Stimulated activated CD4-positive, alpha-beta T cell treated with anti-CD3 and anti-CD28 coated beads, Interleukin-1b, Interleukin-23, amount 100 ng/mL, for 1 hour (primary cell): ENCODE data around the gene DAZAP2.
"Not testable (repeated sequence)": the region's sequence is repeated elsewhere in the genome, so short reads cannot be mapped to it uniquely, and the experiment has no call there.

ENCODE experiments used
- DNase-seq, 2 donors: peaks; one replicate each; pipeline ENCODE4 v3.0.0-alpha.2; 2020; ENCODE audit warnings: low read depth in 2 of 2

Gene DAZAP2

GRCh38 chr12:51247523-51248206 lies 9.0 kb downstream of the DAZAP2 start:
- DNase-seq: no peak

- DNase-seq: no peak
Measured at GRCh38 chr12:51253276-51253675, 14.7 kb downstream of the DAZAP2 start.

DNA sequence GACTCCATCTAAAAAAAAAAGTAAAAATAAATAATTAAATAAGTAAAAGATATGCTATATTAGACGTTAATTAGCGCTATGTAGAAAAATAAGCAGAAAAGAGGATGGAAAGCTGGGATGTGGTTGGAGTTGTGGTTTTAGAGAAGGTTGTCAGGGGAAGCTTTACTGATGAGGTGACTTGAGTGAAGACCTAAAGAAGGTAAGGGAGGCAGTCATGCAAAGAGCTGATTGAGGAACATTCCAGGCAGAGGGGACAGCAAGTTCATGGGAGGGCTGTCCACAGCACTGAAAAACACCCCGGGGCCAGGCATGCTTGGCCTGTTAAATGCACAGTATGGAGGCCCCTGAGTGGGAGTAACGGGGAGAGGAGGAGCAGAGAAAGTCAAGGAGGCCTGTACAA lies 15.9 kb downstream of the DAZAP2 start:
- no peak for DNase-seq

- DNase-seq: not testable (repeated sequence)
Measured at GRCh38 chr12:51259600-51259999, 21.0 kb downstream of the DAZAP2 start.

DNA sequence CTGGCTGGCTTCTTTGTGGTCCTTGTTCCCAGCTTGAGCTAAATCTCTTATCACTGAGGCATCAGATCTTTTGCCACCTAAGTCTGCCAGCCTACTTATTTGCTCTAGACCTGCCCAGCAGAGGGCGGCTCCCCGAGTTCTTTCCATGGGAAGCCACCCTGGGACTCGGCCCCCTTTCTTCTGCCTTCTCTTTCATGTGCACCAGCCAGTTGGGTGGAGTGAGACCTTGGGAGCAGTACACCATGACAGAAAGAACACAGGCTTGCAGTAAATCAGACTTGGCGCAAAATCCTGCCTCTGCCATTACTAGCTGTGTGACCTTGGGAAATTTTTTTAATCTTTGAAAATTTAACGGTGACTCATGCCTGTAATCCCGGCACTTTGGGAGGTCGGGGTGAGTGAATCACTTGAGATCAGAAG lies 24.1 kb downstream of the DAZAP2 start:
- no peak for DNase-seq

GRCh38 chr12:51263341-51263740 lies 24.7 kb downstream of the DAZAP2 start:
- no peak for DNase-seq

GRCh38 chr12:51264297-51264696 lies 25.7 kb downstream of the DAZAP2 start:
- no peak for DNase-seq

GRCh38 chr12:51265024-51265423 lies 26.4 kb downstream of the DAZAP2 start:
- DNase-seq: no peak

- DNase-seq: peak; percentile 11 to 29
Measured at GRCh38 chr12:51269174-51270066, 30.8 kb downstream of the DAZAP2 start.

DNA sequence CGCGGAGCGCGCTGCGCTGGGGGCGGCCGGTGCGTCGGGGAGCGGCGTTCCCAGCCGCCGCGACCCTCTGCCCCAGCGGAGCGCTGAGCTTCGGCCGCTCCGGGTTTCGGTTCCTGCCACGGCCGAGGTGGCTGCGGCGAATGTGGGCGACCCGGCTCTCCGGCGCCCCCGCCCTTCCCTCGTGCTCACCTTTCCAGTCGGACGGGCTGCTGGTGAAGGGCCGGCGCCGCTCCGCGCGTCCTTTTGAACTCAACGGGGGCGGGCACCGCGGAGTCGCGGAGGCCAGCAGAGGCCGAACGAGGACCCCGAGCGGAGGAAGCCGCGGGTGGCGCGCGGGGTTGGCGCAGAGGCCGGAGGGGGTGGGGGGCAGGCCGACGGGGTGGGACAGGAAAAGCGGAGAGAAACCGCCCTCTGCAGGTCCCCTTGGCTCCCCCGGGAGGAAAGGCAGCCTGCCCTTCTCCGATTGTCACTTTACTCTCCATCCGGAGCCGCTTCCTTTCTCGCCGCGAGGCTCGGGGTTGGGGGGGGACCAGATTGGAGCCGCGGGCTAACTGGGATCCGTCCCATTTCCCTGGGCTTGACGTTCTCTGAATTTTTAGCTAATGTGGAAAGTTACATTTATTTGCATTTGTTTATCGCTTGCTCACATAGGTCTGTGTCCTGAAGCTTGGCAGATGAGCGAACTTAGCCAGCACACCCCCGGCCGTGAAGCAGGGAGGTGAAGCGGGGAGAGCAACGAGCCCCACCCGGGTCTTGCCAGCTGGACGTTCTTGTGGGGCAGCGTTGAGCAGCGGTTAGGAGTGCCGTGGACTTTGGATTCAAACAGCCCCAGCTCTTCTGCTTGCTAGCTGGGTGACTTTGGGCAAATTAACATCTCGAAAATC lies 31.7 kb downstream of the DAZAP2 start, which contains the start of gene SMAGP:
Gene SMAGP, minus strand, starts transcription at position 349 of the 884 bp plus-strand sequence. CDS start 1,137 bp downstream, outside the sequence.
- no peak for DNase-seq

DNA sequence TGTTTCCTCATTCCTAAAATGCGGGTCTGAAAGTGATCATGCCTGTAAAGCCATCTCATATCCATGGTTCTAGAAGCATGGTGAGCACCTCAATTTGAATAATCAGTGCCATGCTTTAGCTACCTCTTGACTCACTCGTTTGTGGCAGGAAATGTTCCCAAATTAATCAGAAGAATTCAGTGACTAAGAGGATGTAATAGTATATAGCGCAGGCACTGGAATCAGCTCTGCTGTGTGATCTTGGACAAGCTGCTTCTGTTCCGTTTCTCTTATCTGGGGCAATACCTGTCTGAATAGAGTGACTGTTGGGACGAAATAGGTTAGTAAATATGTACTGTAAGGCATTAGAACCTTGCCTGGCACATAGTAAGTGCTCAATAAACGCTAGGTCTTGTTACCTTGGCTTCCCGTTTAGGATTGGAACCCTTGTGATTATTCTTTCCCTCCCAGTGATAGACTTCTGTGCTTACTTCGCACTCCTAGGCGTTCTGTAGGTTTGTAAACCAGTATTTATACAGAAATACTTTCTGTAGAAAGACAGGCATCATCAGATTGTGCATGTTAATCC lies 32.4 kb downstream of the DAZAP2 start:
- DNase-seq: no peak

- not testable (repeated sequence) for DNase-seq
Measured at GRCh38 chr12:51272810-51273209, 34.2 kb downstream of the DAZAP2 start.

DNA sequence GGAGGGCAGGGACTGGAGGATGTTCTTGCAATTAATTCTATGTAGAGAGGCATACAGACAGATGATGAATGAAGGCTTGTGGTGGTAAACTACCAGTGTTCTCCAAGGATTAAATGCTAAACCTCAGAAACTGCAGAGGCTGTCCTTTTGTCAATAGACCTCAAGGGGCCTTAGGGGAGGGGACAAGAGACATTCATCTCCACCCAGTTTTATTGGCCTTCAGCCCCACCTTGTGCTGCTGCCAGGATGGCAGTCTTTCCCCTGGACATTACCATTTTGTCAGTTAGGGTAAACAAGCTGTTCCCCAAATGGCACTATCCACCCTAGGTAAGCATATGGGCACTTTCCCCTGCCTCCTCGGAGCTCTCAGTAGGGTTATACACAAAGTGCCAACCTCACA lies 36.5 kb downstream of the DAZAP2 start:
- no peak for DNase-seq

DNA sequence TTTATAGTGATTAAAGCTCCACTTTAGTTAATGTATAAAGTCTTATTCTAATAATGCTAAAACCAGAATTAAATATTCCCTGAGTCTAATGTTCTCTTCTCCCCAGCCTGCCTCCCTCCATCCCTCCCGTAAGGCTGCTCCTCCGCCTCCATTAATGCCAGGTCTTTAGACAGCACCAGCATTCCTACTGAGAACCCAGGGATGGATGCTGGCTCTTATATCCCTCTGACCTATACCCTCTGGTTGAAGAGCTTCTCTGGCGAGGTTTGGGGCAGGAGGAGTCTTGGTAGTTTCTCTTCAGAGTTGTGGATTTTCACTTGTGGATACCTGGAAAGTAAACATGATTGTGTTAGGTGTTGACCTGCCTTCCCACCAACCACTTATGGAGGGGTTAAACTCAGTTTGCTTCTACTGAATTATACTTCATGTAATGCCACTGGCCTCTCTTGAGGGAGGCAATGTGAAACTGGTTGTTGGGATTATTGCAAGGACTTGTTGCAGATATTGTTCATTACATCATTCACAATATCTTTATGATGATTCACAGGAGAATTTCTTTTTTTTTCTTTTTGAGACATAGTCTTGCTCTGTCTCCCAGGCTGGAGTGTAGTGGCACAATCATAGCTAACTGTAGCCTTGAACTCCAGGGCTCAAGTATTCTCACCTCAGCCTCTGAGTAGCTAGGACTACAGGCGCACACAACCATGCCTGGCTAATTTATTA lies 42.7 kb downstream of the DAZAP2 start:
- DNase-seq: no peak

GRCh38 chr12:51285843-51286242 lies 47.2 kb downstream of the DAZAP2 start:
- no peak for DNase-seq

GRCh38 chr12:51291603-51292513 lies 53.2 kb downstream of the DAZAP2 start:
- DNase-seq: not testable (repeated sequence)
